Germinal center (tissue), 1 donor: ENCODE measurements around the gene USPL1.
"Not testable (repeated sequence)": the region's sequence is repeated elsewhere in the genome, so short reads cannot be mapped to it uniquely, and the experiment has no call there.

ENCODE experiments used
- DNase-seq: peaks from one replicate; pipeline ENCODE4 v3.0.0; 2012; ENCODE audit warnings: mixed read lengths, low spot score

USPL1 gene

DNA sequence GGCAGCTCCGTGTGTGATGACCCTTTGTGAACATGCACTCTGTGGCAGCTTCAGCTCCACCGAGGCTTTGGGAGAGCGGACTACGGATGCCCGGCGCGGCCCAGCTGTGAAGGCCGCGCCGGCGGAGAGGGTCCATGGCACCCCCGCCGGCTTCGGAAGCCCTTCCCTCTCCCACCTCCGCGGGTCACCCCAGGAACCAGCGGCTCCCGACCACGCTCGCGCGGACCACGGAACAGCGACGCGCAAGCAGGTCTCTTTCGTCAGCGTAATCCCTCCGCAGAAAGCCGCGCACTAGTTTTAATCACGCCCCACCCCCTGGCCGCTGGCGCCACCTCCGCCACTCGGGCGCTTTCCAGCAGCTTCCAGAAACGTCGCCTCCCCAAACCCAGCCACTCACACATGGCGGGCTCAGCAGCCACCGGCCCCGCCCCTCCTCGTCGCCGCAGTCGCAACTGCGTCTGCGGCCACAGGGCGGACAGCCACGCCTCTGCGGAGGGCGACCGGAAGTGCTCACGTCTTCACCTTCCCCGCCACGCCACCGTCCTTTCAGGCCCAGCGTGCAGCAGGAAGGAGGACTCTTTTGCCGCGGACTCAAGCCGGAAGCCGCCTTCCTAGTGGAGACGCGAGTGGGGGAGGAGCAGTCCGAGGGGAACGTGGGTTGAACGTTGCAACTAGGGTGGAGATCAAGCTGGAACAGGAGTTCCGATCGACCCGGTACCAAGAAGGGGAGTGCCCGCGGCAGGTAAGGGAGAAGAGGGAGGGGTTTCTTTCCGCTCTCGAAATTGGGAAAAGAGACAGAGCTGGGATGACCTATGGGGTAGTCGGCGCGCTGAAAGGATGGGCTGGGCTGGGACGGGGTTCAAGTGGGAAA, at the start of gene USPL1:
Gene USPL1, plus strand, starts transcription at position 606 of the 871 bp plus-strand sequence. CDS start 3,221 bp downstream, outside the sequence.
- peak; percentile 96 for DNase-seq

DNA sequence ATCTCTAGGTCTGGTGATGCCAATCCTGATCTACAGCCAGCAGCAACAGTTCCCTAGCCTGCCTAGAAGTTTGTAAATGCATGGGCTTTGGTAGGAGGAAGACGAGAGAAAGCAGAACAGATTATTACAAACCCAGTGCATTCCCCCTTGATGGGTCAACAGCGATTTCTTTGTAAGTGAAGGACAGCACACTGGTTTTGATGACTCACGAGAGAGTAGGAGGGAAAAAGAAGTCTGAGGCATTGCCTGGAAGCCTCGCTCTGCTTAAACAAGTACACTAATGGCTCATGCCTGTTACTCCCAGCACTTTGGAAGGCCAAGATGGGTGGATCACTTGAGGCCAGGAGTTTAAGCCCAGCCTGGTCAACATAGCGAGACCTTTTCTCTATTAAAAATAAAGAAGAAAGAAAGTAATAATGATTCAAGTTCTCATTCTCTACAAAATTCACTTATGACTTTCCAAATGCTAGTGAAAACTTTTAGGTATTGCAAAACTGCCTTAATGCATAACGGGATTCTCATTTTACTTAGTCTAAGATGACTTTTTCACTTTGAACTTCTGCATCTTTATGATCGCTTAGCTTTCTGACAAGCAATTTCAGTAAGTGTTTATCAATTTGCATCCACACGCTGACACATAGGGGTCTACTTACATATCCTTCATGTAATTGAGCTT, 47.7 kb upstream of the USPL1 start:
- no peak for DNase-seq

DNA sequence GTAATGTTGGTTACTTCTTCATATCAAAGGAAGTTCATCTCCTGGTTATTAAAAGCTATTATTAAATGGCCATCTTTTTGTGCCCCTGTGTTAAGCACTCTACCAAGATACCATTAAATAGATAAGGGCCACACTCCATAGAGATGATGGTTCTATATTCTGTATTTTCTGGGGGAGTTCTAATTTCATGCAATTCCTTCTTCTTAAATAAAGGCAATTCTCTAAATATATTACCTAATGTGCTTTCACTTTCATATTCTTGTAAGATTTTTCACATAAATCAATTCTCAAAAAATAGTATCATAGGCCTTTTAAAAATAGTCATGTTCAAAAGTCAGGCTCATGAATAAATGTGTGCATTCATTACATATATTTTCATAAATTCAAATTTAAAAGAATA, 47.0 kb upstream of the USPL1 start:
- DNase-seq = no peak

DNA sequence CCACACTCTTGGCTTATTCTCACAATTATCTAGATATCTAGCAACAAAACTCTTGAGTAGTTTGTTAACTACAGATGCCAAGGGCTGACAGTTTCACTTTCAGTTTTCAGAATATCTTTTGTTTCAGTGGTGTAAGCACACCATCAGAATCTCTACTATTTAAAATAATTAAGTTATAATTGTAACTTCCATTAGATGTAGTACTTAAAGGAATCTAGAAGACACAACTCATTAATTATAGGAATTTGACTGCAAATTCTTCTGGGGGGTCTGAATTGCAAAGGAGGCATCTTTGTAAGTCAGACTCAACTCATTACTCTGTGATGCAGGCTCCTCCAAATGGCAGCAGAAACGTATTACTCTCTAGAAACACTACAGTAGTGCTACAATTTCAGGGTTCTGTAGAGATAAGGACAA, 44.9 kb upstream of the USPL1 start:
- peak; percentile 27 for DNase-seq

DNA sequence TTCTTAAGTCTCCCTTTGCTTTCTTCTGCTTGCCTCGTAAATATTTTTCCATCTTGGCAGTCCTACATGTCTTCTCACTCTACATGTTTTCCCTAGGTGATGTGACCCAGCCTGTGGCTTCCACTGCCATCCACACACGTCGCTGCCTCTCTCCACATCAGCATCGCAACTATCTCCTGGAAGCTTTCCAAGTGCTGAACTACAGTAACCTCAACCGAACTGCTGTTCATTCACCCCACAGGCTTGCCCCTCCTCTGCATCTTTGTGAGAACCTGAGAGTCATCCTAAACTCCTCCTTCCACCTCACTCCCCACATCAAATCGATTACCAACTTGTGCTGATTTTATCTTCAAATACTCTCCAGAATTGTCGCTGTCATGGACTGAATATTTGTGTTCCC, 41.2 kb upstream of the USPL1 start:
- no peak for DNase-seq

DNA sequence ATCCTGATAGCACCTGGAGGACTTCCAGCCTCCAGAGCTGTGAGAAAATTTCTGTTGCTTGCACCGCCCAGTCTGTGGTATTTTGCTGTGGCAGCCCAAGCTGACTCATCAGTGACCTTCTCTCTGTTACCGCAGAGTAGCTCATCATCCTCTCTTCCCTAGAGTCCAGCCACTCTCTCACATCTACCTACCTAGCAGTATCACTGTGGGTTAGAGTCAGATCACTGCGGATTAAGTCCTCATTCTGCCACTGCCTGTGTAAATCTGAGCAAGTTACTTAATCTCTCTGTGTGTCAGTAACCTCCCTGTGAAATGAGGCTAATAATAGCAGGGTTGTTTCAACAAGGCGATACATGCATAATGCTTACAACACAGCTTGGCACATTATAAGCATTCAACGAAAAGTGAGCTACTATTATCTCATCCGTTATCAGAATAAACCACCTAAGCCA, 40.3 kb upstream of the USPL1 start:
- no peak for DNase-seq

DNA sequence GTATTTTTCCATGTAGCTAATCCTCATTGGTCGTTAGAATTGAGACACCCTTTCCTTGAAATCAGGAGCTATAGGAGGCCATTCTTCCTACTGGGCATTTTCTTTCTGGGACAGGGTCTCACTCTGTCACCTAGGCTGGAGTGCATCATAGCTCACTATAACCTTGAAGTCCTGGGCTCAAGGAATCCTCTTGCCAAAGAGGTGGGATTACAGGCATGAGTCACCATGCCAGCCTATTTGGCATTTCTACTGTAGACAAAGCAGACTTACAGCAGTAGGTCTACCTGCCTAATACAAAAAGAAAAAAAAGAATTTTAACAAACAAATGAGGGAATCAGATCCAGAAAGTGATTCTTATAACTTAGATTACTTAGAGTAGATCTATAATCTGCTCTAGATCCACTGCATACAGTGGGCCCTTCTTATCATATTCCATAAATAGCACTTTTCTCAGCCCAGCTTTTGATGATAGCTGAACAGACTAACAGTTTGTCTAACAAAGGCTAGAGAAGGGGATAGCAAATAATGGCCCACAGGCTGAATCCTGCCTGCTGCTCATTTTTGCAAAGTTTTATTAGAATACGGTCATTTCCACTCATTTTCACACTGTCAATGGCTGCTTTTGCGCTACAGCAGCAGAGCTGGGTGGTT, 36.7 kb upstream of the USPL1 start:
- DNase-seq = no peak

DNA sequence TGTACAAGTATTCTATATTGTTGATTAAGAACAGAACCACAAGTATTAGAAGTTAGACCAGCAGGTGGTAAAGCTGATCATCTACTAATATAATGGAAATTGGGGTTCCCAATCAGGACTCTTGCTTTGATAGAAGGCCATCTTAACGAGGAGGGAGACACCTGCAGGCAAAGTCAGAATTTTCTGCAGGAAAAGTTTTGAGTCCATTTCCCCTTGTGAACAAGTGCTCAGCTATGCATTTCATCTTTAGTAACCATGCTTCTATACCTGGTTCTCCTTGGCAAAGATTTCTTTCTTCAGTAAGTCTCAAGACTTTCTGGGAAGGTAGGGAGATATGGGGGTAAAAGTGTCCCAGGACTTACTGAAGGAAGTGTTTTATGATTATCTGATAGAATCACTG, 36.1 kb upstream of the USPL1 start:
- DNase-seq = peak; percentile 24

DNA sequence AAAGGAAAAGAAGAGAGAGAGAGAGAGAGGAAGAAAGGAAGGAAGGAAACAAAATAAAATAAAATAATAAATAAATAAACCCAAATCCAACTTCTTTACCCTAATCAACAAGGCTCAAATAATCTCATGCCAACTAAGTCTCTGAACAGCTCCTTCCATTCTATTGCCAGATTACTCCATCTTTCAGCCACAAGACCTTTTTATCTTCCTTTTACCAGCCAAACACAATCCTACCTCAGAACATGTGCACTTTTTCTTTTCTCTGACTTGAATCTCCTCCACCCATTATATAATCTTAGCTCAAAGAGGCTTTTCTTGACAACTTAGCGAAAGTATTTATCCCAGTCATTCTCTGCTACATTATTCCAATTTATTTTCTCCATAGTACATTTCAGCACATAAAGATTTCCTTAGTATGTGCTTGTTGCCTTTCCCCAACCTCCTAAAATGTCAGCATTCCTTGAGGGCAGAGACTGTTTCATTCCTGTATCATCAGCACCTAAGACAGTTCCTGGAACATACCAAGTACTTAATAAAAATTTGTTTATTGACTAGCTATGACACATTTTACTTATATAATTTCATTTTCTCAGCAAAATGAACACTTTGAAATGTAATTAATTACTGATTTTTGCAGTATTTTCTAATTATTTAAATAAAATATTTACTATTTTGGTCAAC, 33.5 kb upstream of the USPL1 start:
- no peak for DNase-seq

DNA sequence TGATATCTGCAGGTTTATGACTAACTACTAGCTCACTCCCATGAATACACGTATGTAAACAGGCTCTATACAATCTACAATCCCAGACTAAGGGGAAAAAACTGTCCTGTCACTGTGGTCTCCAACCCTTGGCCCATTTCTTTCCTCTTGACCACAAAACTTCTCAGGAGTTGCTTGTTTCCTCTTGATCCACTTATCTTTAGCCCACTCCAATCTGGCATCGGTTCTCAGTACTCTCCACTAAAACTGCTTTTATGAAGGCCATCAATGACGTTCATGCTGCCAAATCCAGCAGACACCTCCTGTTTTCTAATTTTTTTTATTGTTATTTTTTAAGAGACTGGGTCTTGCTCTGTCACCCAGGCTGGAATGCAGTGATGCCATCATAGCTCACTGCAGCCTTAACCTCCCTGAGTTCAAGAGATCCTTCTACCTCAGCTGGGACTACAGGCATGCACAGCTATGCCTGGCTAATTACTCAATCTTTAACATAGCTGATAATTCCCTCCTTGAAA, 31.9 kb upstream of the USPL1 start:
- DNase-seq = no peak

DNA sequence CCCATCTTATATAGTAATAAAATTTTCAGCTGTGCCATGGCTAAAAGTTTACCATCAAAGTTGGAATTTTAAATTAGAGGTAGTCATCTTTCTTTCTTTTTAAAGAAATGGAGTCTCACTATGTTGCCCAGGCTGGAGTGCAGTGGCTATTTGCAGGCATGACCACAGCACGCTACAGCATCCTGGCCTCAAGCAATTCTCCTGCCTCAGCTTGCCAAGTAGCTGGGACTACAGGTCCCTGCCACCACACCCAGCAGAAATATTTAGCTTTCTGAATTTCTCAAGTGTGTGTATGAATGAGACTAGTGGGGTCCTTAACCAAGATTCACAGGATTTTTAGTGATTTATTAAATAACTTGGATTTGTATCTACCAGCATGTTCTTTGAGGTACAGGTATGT, 30.5 kb upstream of the USPL1 start:
- no peak for DNase-seq

DNA sequence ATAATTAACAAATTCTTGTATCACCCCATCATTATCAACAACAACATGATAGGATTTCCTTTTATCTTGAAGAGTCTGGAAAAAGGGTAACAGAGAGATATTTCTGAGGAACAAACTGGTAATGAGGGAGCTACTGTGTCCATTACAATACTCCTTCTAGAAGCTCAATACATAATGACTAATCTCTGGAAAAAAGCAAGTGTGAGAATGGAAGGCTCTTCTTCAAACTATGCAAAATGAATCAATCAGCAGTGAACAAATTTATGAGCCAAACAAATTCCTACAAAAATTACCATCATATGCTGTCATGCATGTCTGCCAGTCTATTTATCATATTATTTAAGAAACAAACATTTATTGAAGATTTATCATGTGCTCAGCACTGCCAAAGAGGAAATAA, 30.0 kb upstream of the USPL1 start:
- no peak for DNase-seq

DNA sequence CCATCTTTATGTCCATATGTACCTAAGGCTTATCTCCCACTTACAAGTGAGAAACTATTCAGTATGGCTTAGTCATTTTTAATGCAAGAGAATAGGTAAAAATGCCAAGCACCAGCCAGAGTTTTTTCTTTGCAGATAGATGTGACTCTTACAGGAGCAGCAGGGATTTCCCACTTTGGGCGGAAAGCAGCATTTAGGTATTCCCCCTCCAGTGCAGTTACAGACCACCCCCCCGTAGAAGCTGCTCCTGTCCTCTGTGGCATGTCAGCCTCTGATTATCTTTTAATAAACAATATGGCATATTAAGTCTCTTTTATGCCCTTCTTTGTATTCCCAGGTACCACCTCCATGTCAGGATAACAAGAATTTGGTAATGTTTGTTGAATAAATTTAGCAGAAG, 24.7 kb upstream of the USPL1 start:
- no peak for DNase-seq

DNA sequence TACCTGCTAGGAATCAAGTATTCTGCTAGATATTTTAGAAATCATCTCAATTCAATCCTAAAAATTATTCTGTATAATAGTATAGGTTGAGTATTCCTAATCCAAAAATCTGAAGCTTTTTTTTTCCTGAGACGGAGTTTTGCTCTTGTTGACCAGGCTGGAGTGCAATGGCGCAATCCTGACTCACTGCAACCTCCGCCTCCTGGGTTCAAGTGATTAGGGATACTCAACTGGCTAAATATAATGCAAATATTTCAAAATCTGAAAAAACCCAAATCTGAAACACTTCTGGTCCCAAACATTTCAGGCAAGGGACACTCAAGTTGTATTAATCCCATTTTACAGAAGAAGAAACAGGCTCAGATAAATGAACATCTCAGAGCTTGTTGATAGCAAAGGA, 17.2 kb upstream of the USPL1 start:
- DNase-seq = no peak

DNA sequence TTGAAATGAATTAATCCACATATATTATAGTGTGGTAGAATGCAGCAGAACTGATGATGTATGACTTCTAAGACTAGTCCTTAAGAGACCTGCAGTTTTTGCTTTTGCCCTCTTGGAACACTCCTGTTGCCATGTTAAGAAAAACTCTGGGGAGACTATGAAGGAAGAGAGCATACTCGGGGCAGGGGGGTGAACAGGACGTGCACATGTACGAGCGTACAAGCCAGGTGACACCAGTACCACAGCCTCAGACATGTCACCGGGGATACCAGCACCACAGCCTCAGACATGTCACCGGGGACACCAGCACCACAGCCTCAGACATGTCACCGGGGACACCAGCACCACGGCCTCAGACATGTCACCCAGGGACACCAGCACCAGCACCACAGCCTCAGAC, 15.9 kb upstream of the USPL1 start:
- no peak for DNase-seq

DNA sequence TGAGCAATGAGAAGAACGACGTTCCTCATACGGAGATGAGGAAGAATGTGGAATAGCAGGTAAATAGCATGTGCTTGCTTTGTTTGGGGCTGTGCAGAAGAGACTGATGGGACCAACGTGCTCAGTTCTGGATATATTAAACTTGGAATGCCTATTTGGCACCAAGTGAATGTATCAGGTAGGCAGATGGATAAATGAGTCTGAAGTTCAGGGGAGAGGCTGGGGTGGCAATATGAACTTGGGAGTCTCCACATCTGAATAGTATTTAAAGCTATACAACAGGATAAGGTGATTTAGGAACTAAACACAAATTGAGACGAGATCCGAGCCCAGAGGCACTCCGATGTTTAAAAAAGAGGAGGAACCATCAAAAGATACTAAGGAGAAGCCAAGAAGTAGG, 12.7 kb upstream of the USPL1 start:
- no peak for DNase-seq

DNA sequence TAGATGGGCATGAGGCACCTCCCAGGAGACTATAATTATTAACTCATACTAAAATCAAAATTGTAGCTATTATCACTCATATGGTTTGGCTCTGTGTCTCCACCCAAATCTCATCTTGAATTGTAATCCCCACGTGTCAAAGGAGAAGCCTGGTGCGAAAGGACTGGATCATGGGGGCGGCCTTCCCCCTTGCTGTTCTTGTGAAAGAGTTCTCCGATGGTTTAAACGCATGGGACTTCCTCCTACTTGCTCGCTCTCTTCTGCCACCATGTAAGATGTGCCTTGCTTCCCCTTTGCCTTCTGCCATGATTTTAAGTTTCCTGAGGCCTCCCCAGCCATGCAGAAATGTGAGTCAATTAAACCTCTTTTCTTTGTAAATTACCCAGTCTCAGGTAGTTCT, 10.5 kb upstream of the USPL1 start:
- not testable (repeated sequence) for DNase-seq

DNA sequence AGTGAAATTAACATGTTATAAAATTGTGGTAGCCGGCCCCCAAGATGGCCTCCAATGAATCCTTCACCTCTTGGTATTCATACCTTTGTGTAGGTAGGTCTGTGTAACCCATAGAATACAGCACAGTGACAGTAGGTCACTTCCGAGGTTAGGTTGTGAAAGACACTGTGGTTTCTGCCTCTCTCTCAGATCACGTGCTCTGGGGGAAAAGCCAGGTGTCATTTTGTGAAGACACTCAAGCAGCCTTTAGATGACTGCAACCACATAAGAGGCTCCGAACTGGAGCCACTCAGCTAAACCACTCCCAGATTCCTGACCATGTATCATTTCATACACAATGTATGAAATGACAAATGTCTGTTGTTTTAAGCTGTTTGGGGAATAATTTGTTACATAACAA, 9.8 kb upstream of the USPL1 start:
- peak; percentile 64 for DNase-seq

DNA sequence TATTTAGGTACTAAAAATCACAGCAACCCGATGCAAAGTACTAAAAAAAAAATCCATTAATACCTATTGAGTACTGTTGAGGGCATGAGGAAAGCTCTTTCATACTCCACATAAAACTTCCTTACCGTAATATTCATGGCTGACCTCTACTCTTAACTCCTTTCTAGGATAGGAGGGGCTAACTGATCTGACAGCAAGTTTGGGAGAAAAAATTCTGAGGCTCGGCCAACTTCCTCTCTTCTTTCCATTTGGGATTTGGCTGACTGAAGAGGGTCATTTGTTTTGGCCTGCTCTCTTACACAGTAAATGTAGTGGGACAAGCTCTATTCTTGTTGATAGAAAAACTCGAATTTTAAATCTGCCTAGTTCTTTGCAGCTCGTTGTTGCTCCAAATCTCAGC, 9.4 kb upstream of the USPL1 start:
- DNase-seq = no peak

DNA sequence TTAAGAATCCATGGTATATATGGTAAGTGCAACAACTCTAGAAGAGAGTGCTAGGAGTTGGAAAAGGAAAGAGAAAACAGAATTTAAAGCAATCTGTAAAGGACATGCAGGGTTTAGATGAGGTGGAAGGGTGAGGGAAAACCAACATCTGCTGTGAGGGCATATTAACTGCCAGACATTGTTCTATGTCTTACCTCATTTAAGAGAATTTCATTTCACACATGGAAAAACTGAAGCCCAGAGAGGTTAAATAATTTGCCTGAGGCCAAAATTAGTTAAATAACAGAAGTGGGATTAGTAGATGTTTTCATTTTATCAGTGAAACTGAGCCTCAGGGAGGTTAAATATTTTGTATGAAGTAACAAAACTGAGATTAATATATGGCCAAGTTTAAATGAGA, 7.4 kb upstream of the USPL1 start:
- DNase-seq = no peak

DNA sequence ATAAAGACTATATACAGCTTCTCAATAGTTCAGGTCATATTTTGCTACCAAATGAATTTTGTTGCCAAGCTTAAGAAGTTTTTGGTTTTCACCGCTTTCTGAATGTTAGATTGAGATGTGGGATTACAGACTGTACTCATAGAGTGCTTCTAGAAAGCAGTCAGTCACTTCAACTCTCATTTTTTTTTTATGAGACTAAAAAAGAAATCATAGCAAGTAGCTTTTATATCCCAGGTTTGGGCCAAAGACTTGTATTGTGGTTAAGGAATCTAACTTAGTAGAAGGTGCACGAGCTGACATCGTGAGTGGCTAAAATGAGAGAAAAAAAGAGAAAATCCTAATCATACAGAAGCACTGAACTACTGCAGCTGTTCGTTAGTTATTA, 2.2 kb upstream of the USPL1 start:
- no peak for DNase-seq

DNA sequence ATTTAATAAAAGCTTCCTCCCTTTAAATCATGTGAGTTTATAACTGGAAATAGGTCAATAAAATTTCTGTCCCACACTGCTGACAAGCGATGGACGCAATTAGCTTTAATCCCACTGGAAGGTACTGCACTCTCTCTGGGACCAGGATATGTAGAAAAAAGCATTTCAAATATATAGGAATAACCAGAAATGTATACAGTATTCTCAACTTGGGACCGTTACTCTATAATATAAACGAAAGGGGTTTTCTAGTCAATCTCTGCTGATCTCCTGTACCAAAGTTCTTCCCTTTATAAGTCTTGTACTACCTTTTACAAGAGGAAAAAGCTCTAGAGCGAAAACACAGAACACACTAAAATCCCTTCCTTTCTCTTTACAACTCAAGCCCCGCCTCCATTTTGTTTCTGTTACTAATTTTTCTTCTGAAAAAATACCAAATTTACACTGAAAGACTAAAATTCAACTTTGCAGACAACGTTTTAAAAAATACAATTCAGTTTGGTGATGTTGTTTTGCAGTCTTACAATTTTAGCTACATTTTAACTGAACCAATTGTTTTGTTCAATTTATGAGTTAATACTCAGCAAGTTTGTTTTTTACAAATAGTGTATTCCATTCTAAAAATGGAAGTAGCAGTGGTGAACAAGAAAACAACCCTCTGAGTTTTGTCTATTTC, 1.7 kb upstream of the USPL1 start:
- peak; percentile 29 for DNase-seq
